ENCODE measurements around the gene CHST10. TPM values are rescaled to one million over a fixed set of nuclear protein-coding genes. Genes with fewer than 3 reads are reported as not detected.
"Not testable (repeated sequence)": the region's sequence is repeated elsewhere in the genome, so short reads cannot be mapped to it uniquely, and the experiment has no call there.

CHST10 gene
- 11.1 TPM for polyA plus RNA-seq

GRCh38 chr2:100416935-100417710, at the start of gene CHST10:
Gene CHST10, minus strand, starts transcription at chr2:100417668. Its CDS starts 10,993 bp downstream, at chr2:100406675.
- H3K4me1 Mint-ChIP-seq, result peaks cover 11 to 25% (median 23%) of the 10 kb centered on the region in 3 donors
- peak within 1 kb of the TSS; percentile 39 to 61 (median 41) for H3K27ac Mint-ChIP-seq
- H3K9me3 Mint-ChIP-seq, result no peaks in the 10 kb centered on the region
- peak within 1 kb of the TSS; percentile 86 to 98 (median 92) for H3K4me3 Mint-ChIP-seq
- H3K27me3 Mint-ChIP-seq, result peaks cover 1% of the 10 kb centered on the region
- peaks cover 1% of the 10 kb centered on the region for H3K36me3 Mint-ChIP-seq

GRCh38 chr2:100460904-100461530, 43.5 kb upstream of the CHST10 start:
- no peaks in the 10 kb centered on the region for H3K4me1 Mint-ChIP-seq
- peaks cover 4 to 16% (median 15%) of the 10 kb centered on the region in 3 donors for H3K9me3 Mint-ChIP-seq
- no peak overlapping the region for H3K27ac Mint-ChIP-seq
- H3K4me3 Mint-ChIP-seq, result no peak overlapping the region
- H3K36me3 Mint-ChIP-seq, result peaks cover 1% of the 10 kb centered on the region
- peaks cover 3% of the 10 kb centered on the region for H3K27me3 Mint-ChIP-seq

- not testable (repeated sequence) for H3K27me3 Mint-ChIP-seq, H3K36me3 Mint-ChIP-seq, H3K4me1 Mint-ChIP-seq, H3K4me3 Mint-ChIP-seq, H3K27ac Mint-ChIP-seq
- H3K9me3 Mint-ChIP-seq, result peaks cover 4 to 21% (median 16%) of the 10 kb centered on the region in 3 donors
Measured at GRCh38 chr2:100456357-100456756, 38.9 kb upstream of the CHST10 start.

- peak overlapping the region in 2 of 3 donors; percentile 41 to 78 for H3K27ac Mint-ChIP-seq
- H3K27me3 Mint-ChIP-seq, result no peaks in the 10 kb centered on the region
- peak overlapping the region in 3 of 4 donors; percentile 17 to 58 (median 53) for H3K4me3 Mint-ChIP-seq
- peaks cover 3 to 15% (median 8%) of the 10 kb centered on the region in 3 donors for H3K9me3 Mint-ChIP-seq
- H3K4me1 Mint-ChIP-seq, result peaks cover 0 to 3% (median 2%) of the 10 kb centered on the region in 3 donors
- H3K36me3 Mint-ChIP-seq, result peaks cover 1% of the 10 kb centered on the region
Measured at GRCh38 chr2:100453853-100454252, 36.4 kb upstream of the CHST10 start.

GRCh38 chr2:100451734-100452133, 34.3 kb upstream of the CHST10 start:
- no peak overlapping the region for H3K4me3 Mint-ChIP-seq
- H3K9me3 Mint-ChIP-seq, result peaks cover 0 to 7% (median 2%) of the 10 kb centered on the region in 3 donors
- H3K36me3 Mint-ChIP-seq, result peaks cover 1% of the 10 kb centered on the region
- peaks cover 1% of the 10 kb centered on the region for H3K27me3 Mint-ChIP-seq
- H3K27ac Mint-ChIP-seq, result no peak overlapping the region
- H3K4me1 Mint-ChIP-seq, result peaks cover 0 to 3% (median 2%) of the 10 kb centered on the region in 3 donors

- Mint-ChIP-seq H3K4me3 (no peak overlapping the region), H3K9me3 (peaks cover 0 to 5% (median 2%) of the 10 kb centered on the region in 3 donors), H3K4me1 (peaks cover 0 to 3% (median 2%) of the 10 kb centered on the region in 3 donors), H3K27me3 (peaks cover 1% of the 10 kb centered on the region), H3K36me3 (no peaks in the 10 kb centered on the region), H3K27ac (no peak overlapping the region)
Measured at GRCh38 chr2:100451092-100451491, 33.6 kb upstream of the CHST10 start.

- peaks cover 1% of the 10 kb centered on the region for H3K27me3 Mint-ChIP-seq
- H3K36me3 Mint-ChIP-seq, result no peaks in the 10 kb centered on the region
- no peak overlapping the region for H3K4me3 Mint-ChIP-seq
- no peak overlapping the region for H3K27ac Mint-ChIP-seq
- H3K4me1 Mint-ChIP-seq, result no peaks in the 10 kb centered on the region
- peaks cover 0 to 8% (median 0%) of the 10 kb centered on the region in 3 donors for H3K9me3 Mint-ChIP-seq
Measured at GRCh38 chr2:100446696-100447095, 29.2 kb upstream of the CHST10 start.

GRCh38 chr2:100437751-100438150, 20.3 kb upstream of the CHST10 start:
- H3K4me1 Mint-ChIP-seq, result no peaks in the 10 kb centered on the region
- H3K36me3 Mint-ChIP-seq, result no peaks in the 10 kb centered on the region

GRCh38 chr2:100429726-100430125, 12.3 kb upstream of the CHST10 start:
- peaks cover 5% of the 10 kb centered on the region for H3K27me3 Mint-ChIP-seq
- peaks cover 4 to 6% (median 4%) of the 10 kb centered on the region in 3 donors for H3K4me1 Mint-ChIP-seq
- H3K9me3 Mint-ChIP-seq, result peaks cover 0 to 9% (median 0%) of the 10 kb centered on the region in 3 donors
- no peaks in the 10 kb centered on the region for H3K36me3 Mint-ChIP-seq
- no peak overlapping the region for H3K27ac Mint-ChIP-seq
- no peak overlapping the region for H3K4me3 Mint-ChIP-seq

More at GRCh38 chr2:100437751-100438150, 20.3 kb upstream of the CHST10 start:
- no peak overlapping the region for H3K4me3 Mint-ChIP-seq
- no peaks in the 10 kb centered on the region for H3K9me3 Mint-ChIP-seq
- H3K27me3 Mint-ChIP-seq, result peaks cover 6% of the 10 kb centered on the region
- H3K27ac Mint-ChIP-seq, result no peak overlapping the region

GRCh38 chr2:100427627-100428258, 10.3 kb upstream of the CHST10 start:
- no peak overlapping the region for H3K4me3 Mint-ChIP-seq
- H3K36me3 Mint-ChIP-seq, result no peaks in the 10 kb centered on the region
- peaks cover 5% of the 10 kb centered on the region for H3K27me3 Mint-ChIP-seq
- H3K27ac Mint-ChIP-seq, result peak overlapping the region in 1 of 3 donors; percentile 35
- peaks cover 0 to 9% (median 0%) of the 10 kb centered on the region in 3 donors for H3K9me3 Mint-ChIP-seq
- peaks cover 4 to 6% (median 4%) of the 10 kb centered on the region in 3 donors for H3K4me1 Mint-ChIP-seq

GRCh38 chr2:100427111-100427510, 9.6 kb upstream of the CHST10 start:
- Mint-ChIP-seq H3K4me3 (no peak overlapping the region), H3K27me3 (peaks cover 5% of the 10 kb centered on the region), H3K36me3 (no peaks in the 10 kb centered on the region), H3K9me3 (peaks cover 0 to 9% (median 0%) of the 10 kb centered on the region in 3 donors), H3K4me1 (peaks cover 4 to 6% (median 4%) of the 10 kb centered on the region in 3 donors), H3K27ac (no peak overlapping the region)

- H3K4me3 Mint-ChIP-seq, result no peak overlapping the region
- H3K27ac Mint-ChIP-seq, result no peak overlapping the region
- no peaks in the 10 kb centered on the region for H3K36me3 Mint-ChIP-seq
- peaks cover 4 to 6% (median 4%) of the 10 kb centered on the region in 3 donors for H3K4me1 Mint-ChIP-seq
- peaks cover 5% of the 10 kb centered on the region for H3K27me3 Mint-ChIP-seq
- H3K9me3 Mint-ChIP-seq, result peaks cover 0 to 9% (median 0%) of the 10 kb centered on the region in 3 donors
Measured at GRCh38 chr2:100426384-100426720, 8.9 kb upstream of the CHST10 start.

- peaks cover 5% of the 10 kb centered on the region for H3K27me3 Mint-ChIP-seq
- no peak overlapping the region for H3K27ac Mint-ChIP-seq
- H3K4me1 Mint-ChIP-seq, result peaks cover 4 to 6% (median 4%) of the 10 kb centered on the region in 3 donors
- no peaks in the 10 kb centered on the region for H3K36me3 Mint-ChIP-seq
- H3K9me3 Mint-ChIP-seq, result peaks cover 0 to 6% (median 0%) of the 10 kb centered on the region in 3 donors
- no peak overlapping the region for H3K4me3 Mint-ChIP-seq
Measured at GRCh38 chr2:100425573-100426383, 8.3 kb upstream of the CHST10 start.

- H3K9me3 Mint-ChIP-seq, result no peaks in the 10 kb centered on the region
- H3K4me3 Mint-ChIP-seq, result no peak overlapping the region
- no peaks in the 10 kb centered on the region for H3K36me3 Mint-ChIP-seq
- peaks cover 4 to 6% (median 4%) of the 10 kb centered on the region in 3 donors for H3K4me1 Mint-ChIP-seq
- peaks cover 3% of the 10 kb centered on the region for H3K27me3 Mint-ChIP-seq
- H3K27ac Mint-ChIP-seq, result no peak overlapping the region
Measured at GRCh38 chr2:100425107-100425506, 7.6 kb upstream of the CHST10 start.
